Measurements from ENCODE around the gene SDHB.

Gene SDHB

DNA sequence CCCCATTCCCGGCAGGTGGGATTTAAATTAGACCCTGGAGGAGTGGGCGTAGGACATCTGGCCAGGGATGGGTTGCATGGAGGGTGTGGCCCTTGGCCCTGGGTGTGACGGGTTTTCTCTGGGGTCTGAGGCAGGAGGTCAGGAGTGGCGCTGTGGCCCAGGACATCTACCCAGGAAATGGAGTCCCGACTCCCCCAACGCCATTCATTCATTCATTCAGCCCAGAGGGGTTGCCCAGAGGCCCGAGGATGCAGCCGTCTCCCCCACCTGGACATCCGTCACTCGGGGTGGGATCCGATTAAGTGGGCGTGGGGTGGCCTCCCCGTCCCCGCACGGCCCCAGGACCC, 42.8 kb downstream of the SDHB start:
- no peak for DNase-seq

DNA sequence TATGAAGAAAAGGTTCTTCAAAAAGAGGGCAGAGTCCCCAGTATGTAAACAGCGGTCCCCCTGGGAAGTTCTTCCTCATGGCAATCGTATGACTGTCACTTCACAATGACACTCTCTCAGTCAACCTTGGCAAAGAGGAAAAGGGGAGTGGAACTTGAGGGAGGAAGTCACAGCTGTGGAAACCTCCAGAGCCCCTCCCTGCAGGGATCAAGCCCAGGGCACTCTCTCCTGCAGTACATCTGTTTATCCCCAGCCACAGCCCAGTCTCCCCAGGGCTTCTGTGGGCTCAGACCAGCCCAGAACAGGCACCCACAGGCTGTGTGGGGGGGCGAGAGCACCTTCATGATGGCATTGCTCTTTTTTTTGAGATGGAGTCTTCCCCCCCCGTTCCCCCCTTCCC, 44.1 kb downstream of the SDHB start:
- DNase-seq = no peak

DNA sequence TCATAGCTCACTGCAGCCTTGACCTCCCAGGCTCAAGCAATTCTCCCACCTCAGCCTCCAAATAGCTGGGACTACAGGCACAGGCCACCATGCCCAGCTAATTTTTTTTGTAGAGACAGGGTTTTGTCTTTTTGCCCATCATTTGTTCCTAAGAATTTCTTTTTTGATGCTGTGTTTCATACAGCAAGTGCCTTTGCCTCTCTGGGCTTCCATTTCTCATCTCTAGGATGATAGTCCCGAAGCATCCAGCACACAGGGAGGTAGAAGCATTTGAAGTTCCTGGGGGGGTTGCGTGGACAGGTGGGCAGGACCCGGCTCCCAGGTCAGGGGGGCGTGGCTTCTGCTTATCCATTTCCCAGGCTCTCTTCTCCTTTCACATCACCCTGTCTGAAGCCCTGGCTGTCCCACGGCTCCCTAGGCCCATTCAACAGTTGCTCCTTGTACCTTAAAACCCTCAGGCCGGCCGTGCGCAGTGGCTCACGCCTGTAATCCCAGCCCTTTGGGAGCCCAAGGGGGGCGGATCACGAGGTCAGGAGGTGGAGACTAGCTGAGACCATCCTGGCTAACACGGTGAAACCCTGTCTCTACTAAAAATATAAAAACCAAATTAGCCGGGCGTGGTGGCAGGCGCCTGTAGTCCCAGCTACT, 45.5 kb downstream of the SDHB start:
- DNase-seq = no peak

DNA sequence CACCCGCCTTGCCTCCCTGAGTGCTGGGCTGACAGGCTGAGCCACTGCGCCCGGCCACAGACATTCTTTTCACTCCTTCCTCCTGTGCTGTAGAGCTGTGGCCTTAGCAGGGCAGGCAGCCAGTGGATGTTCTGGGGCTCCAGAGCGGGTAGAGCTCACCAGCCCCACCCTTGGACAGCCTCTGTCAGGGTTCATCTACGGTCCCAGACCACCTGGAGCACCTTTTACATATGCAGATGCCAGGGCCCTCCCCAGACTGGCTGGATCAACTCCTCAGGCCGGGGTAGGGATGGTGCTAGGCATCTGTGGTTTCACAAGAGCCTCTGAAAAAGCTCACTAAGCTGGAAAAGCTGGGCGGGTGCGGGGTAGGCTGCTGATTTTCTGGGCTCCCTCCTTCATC, 46.7 kb downstream of the SDHB start:
- no peak for DNase-seq

DNA sequence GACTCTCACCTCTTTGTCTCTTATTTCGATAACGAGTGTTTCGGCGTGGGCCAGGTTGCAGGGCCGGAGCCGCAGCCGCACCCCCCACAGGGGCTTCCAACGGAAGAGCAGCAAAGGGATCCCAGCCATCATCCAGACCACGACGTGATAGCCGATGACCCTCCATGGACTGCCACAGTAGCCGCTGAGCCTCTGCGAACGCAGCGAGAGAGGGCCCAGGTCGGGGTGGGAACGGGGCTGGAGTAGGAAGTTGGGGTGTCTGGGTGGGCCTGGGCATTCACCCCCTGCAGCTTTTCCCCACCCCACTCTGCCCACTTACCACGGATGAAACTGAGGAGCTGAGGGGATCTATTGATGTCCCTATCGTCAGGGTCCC, 48.5 kb downstream of the SDHB start:
- no peak for DNase-seq

DNA sequence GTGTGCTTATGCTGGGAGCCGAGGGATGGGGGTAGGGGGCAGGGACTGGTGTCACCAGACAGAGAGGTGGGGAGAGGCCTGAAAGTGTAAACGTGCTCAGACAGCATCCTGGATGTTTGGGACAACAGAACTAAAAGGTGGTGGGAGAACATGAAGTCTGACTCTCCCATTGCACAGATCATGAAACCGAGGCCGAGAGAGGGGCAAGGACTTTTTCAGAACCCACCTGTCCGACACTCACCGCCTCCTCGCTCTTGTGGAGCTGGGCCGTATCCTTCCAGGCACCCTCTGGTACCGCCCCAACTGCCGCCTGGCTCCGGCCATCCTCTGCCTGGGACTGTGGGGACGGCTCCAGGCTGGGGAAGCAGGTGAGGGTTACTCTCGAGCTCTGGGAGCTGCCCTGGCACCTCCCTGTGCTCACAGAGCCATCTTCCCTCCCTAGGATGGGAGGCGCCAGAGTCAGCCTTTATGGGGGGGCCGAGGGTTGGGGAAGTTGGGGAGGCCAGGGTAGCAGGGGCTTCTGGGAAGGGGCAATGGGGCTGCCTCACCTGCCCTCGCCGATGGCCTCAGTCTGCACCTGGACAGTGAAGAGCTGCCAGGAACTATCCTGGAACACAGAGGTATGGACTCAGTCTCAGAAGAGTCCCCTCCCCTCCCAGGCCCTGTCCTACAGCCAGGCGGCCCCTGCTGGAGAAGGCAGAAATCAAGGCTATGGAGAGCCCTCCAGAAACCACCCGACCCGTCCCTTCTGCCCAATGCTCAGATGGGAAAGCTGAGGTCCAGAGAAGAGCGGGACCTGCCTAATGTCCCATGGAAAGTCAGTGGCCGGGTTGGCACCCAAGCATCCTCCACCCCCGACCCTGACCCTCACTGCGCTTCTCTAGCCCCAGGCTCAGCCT, 49.1 kb downstream of the SDHB start:
- DNase-seq = no peak

DNA sequence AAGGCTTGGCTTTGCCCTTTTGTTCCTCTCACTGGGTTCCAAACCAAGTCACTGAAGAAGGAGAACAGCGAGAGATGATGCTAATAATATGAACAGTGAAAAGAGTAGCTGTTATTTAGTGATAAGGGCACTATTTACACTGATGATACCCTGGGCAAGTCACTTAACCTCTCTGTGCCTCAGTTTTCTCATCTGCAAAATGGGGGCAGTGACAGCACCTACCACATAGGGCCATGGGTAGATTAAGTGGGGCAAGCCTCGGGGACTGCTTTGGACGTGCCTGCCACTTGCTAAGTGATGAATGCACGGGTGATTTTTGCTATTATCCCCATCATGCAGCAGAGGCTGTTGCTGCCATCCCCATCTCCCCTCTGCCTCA, 51.3 kb downstream of the SDHB start:
- DNase-seq = no peak

DNA sequence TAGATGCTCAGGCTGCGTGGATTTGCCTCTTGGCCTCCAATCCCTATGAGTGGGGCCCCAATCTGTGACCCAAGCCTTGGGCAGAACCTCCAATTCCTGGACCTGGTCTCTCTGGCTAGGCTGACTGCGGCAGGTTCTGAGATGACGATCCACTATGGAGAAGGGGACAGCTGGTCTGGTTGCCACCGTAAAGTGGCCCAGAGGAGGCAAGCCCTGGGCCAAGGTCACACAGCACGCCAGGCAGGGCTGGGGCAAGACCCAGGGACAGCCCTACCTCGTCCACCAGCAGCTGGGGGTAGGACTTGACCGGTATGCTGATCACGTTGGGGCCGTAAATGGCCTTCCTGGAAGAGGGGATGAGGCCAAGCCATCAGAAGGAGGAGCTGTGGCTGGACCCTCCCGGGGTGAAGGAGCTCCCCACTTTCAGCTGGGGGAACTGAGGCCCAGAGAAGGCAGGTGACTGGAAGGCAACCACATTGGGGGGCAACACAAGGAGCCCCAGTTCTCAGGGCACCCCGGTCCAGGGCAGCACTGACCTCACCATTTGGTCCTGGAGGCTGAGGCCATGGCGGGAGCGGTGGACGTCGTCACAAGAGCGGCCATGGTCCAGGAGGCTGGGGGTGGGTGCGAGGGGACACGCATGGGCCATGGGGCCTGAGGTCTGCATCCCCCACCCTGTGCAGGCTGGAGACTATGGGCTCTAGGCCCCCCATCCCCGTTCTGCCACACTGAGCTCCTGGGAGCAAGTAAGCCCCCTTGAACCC, 51.9 kb downstream of the SDHB start:
- DNase-seq = no peak

DNA sequence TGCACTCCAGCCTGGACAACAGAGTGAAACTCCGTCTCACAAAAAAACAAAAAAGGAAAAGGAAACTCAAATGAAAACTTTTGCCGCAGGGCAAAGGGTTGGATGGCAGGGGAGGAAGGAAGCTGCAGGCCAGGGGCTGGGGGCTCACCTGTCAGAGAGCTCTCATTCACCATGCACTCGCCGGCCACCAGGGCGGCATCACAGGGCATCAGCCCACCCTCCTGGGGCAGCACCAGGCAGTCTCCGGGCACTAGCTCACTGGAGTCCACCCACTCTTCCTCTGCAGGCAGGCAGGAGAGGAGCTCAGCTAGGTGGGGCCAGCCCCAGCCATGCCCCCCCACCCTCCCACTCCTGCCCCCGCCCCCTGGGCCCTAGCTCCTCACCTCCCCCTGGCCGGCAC, 54.0 kb downstream of the SDHB start:
- DNase-seq = no peak

DNA sequence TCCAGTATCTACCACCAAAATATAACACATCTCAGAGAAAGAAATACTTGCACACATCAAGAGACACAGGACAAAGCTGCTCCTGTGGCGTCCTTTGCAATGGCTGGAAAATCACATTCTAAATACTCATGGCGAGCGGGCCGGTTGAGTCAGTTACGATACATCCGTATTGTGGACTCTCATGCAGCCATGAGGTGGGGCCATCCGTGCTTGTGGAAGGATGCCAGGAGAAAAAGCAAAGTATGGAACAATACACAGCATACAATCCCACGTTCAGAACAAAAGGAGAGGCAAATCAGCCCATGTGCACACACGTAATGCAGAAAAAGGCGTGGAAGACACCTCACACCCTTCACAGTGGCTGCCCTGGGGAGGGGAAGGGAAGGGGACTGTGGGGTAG, 55.2 kb downstream of the SDHB start:
- no peak for DNase-seq

DNA sequence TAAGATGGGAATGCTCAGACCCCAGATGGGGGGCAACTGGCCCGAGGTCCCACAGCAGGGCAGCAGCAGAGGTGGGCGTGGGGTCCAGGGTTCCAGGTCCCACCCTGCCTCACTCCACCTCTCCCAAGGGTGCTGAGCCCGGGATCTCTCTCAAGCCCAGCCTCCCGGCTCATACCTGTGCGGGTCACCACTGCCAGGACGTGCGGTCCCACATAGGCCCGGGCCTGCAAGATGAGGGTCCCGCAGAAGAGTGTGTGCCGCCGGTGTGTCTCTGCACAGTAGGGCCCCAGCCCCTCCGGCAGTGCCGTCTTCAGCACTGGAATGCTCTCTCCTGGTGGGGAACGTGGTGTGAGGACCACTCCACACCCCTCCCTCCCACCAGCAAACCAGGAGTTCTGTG, 57.0 kb downstream of the SDHB start:
- no peak for DNase-seq

DNA sequence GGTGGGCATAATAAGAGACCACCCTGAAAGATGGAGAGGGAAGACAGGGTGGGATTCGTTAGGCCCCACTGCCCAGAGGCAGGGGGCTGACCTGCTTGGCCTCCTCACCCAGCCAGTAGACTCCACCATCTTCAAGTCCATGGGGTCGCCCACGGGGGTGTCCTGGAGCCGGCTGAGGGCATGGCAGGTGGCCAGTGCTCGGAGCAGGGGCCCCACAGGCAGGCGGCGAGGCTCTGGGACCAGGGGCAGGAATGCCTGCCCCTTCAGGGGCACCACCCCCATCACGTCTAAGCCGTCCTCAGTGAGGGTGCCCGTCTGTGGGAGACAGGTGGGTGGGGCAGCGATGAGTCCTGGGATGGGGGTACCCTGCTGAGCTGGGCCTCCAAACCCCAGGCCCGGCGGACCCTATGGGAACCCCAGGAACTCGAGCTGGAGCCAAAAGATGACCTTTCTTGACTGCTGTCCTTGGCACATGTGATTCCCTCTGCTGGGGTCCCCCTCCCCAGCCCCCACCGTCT, 60.3 kb downstream of the SDHB start:
- no peak for DNase-seq

DNA sequence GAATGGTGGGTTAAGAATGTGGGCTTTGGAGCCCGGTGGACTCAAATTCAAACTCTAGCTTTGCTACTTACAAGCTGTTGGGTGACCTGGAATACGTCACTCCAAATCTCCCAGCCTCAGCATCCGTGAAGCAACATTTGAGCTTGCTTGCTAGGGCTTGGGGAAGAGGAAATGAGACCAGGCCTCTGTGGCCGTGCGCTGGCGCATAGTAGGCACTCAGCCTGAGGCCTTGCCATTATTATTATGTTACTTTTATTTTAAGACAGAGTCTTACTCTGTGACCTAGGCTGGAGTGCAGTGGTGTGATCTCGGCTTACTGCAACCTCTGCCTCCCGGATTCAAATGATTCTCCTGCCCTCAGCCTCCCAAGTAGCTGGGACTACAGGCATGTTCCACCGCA, 61.2 kb downstream of the SDHB start:
- no peak for DNase-seq

DNA sequence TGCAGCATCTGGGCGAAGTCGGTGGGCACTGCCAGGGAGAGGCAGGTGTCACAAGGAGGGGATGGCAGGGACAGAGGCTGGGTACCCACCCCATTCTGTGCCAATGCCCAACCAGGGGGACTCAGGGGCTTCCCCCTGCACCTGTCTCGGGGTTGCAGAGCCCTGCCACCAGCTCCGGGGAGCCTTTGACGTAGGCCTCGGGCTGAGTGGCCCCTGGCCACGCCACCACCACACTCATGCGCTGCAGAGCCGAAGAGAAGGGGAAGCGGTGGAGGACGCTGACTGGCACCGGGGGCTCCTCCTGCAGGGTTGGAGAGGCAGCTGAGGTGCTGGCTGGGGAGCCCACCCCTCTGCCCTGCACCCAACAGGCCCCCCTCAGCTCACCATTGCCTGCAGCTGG, 61.7 kb downstream of the SDHB start:
- no peak for DNase-seq

DNA sequence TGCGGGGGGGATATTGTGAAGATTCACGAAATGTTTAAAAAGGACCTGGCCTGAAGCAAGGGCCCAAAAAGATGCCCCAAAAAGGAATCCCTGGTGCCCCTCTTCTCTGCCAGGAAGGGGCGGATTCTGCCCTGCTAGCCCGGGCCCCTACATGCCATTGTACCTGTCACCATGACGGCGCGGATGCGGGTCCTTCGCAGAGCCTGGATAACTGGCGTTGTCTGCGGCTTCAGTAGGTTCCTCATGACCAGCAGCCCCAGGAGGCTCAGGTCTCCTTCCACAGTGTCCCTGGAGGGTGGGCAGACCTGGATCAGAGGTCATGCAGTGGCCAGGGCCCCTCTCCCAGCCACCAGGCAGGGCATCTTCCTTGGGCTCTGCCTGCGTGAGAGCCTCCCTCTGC, 62.3 kb downstream of the SDHB start:
- DNase-seq = no peak

DNA sequence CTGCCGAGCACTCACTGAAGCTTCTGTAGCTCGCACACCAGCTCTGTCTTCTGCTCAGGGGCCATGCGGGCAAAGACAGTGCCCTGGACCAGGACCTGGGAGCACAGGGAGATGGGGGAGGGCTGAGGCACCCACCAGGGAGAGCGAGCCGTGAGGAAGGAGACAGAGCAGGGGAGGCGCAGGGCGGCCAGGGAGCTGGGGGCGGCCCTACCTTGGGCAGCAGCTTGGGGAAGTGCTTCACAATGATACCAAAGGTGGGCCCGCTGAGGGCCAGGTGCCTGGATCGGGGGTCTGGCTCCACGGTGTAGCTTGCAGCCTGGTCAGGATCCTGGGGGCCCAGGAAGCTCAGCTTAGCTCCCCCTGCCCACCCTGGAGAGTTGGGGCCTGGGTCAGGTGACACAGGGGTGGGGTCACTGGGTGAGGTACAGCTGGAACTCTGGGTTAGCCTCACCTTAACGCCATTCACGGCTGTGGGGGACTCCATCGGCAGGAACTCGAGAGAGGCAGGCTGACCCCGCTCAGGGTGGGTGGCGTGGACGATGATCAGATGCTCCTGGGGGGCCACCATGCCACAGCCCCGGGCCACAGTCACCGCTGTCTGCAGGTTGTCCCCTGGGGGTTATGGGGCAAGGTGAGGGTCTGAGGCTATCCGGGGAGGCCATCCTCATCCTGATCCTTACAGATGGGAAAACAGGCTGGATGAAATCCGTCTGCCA, 64.0 kb downstream of the SDHB start:
- no peak for DNase-seq

DNA sequence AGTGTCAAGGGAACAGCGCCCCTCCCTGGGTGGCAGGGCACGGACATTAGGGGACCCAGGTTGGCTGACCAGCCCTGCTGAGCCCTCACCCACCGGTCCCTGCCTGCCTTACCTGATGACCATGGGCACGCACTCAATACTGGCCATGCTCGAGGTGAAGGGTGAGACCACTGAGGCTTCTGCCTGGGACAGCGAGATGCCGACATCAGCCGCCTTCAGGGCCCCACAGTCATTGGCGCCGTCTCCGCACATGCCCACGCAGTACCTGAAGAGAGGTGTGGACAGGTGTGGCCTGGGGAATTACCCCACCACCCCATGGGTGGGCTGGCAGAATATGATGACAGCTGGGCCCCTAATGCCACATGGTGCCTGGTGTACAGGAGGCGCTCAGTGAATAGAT, 65.6 kb downstream of the SDHB start:
- DNase-seq = no peak

DNA sequence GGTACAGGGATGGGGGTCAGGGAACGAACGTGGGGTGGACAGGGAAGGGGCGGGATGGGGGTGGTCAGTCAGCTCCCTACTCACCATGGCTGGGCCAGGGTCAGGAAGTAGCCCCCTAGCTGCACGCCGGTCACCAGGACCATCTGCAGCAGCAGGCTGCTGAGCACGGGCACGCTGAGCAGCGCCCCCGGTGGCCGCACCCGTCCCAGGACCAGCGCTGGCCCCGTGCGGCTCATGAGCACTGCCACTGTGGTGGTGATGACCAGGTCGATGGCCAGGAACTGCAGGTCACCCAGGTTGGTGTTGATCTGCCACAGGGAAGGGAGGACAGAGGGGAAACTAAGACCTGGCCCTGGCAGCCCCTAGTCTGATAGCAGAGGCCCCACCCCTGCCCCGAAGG, 66.9 kb downstream of the SDHB start:
- DNase-seq = no peak

DNA sequence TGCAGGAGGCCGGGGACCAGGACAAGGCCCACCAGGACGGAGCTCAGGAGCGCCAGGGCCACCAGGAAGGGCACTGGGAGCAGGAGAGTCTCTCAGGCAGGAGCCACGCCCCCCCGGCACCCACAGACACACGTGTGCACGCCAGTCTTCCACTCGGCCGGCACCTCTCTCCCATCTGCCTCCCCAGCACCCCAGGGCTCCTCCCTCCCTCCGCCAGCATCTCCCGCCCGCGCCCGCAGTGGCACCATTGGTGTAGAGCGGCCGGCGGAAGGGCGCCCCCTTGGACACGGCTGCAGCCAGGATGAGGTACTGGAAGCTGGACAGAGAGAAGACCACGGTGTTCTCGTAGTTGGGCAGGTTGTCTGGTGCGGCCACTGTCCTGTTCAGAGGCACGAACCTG, 67.3 kb downstream of the SDHB start:
- DNase-seq = no peak

DNA sequence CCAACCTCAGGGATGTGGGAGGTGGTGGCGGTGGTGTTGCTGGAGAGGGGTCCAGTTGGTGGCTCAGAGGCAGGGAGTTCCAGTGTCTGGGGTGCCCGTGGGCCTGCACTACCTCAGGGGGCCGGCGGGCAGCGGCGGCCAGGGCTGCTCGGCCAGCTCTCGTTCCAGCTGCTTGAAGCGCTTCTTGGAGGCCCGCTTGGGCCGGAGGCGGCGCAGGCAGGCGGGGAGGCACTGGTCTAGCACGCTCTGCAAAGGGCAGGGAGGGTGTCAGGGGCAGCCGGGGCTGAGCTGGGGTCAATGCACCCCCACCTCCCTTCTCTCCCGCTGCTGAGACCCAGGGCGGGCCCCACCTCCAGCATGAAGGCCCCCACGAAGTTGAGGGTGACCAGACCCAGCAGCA, 67.7 kb downstream of the SDHB start:
- DNase-seq = no peak

DNA sequence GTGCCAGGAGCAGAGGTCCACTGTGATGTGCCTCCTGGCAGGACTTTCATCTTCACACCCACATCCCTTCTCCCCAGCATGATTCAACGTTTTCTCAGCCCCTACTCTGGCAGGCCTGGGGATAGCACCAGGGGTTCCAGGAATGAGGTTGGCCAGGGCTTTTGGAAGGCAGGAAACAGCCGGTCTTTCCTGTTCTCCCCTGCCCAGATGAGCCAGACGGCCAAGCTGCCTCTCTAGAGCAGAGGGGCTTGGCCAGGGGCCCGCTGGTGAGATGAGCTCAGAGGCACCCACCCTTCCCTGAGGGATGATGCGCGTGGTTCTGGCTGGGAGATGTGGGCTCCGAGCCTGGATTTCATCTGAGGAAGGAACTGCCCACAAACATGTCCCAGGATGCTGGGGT, 69.1 kb downstream of the SDHB start:
- DNase-seq = peak; percentile 3

DNA sequence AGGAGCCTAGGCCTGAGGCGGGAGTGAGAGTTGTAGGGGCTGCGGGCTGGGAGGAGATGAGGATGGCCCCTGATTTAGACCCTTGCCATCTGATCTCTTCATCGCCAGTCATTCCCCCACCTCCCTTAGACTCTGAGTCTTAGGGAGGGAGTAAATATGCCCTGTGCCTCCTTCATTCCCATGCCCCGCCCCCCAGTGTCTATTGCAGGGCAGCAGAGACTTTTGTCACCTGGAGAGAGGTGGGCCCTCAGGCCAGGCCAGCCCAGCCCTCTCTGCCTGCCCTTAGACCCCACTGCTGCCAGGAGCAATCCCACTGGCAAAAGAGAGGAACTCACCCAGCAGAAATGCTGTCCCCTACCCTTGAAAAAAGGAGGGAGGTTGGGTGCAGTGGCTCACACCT, 70.2 kb downstream of the SDHB start:
- DNase-seq = no peak

DNA sequence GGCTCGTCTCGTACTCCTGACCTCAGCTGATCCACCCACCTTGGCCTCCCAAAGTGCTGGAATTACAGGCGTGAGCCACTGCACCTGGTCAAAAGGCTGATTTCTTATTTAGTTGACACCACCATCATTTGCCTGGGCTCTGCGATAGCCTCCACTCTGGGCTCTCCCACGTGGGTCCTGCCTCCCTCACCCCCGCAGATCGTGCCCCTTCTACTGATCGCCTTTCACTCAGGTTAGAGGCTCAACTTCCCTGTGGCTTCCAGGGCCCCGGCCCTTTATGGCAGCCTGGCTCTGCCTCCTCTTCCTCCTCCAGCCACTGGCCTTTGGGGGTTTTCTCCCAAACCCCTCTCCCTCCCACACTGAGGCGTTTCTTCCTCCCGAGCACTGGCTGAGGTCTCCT, 70.9 kb downstream of the SDHB start:
- DNase-seq = no peak
